NCI-H460 (cell line): ENCODE measurements around the gene SAE1. TPM values are rescaled to one million over a fixed set of nuclear protein-coding genes. Genes with fewer than 3 reads are reported as not detected.
A peak's percentile ranks its signal among the peaks of the same experiment; 100 is the strongest.
"Not testable (repeated sequence)": the region's sequence is repeated elsewhere in the genome, so short reads cannot be mapped to it uniquely, and the experiment has no call there.

Experiments used
- DNase-seq: peaks from one replicate; pipeline ENCODE4 v3.0.0-alpha.2; 2016; ENCODE audit warnings: low read depth; ENCODE audit errors: extremely low read depth
- polyA plus RNA-seq: library from polyadenylated mRNA; depleted of rRNA; stranded (reverse); fragments of >200 nt; gene quantifications from 2 replicates; pipeline ENCODE4 v1.2.3, GENCODE V29; 2014; cell fraction: nucleus; rRNA removed
- total RNA-seq: library from RNA; depleted of rRNA; stranded (reverse); fragments of >200 nt; shearing (Covaris generic); gene quantifications from 2 replicates; pipeline ENCODE4 v1.2.3, GENCODE V29; 2014; rRNA removed

SAE1 gene
- 66.4 and 71.3 TPM in 2 replicates for total RNA-seq
- 122 and 125 TPM in 2 replicates for polyA plus RNA-seq

- peak; percentile 94 for DNase-seq
Observed at GRCh38 chr19:47130589-47131227, at the start of gene SAE1. Gene SAE1, plus strand, starts transcription at chr19:47130835. Its CDS starts 96 bp downstream, at chr19:47130931.

- DNase-seq, result no peak
Observed at GRCh38 chr19:47081095-47081494, 49.5 kb upstream of the SAE1 start.

GRCh38 chr19:47082493-47082892, 48.1 kb upstream of the SAE1 start:
- DNase-seq, result no peak

- DNase-seq, result no peak
Observed at GRCh38 chr19:47084879-47085439, 45.7 kb upstream of the SAE1 start.

GRCh38 chr19:47086280-47086679, 44.4 kb upstream of the SAE1 start:
- DNase-seq, result no peak

GRCh38 chr19:47089767-47090350, 40.8 kb upstream of the SAE1 start:
- no peak for DNase-seq

GRCh38 chr19:47093254-47093653, 37.4 kb upstream of the SAE1 start:
- no peak for DNase-seq

- DNase-seq, result no peak
Observed at GRCh38 chr19:47093841-47094240, 36.8 kb upstream of the SAE1 start.

- DNase-seq, result no peak
Observed at GRCh38 chr19:47094557-47095475, 35.8 kb upstream of the SAE1 start.

- DNase-seq, result no peak
Observed at GRCh38 chr19:47095476-47096099, 35.0 kb upstream of the SAE1 start.

GRCh38 chr19:47096100-47096704, 34.4 kb upstream of the SAE1 start:
- DNase-seq, result peak; percentile 40

GRCh38 chr19:47096721-47097120, 33.9 kb upstream of the SAE1 start:
- no peak for DNase-seq

- DNase-seq, result no peak
Observed at GRCh38 chr19:47097396-47098201, 33.0 kb upstream of the SAE1 start.

- DNase-seq, result no peak
Observed at GRCh38 chr19:47098608-47099007, 32.0 kb upstream of the SAE1 start.

GRCh38 chr19:47099576-47100050, 31.0 kb upstream of the SAE1 start:
- DNase-seq, result no peak

- no peak for DNase-seq
Observed at GRCh38 chr19:47100290-47100689, 30.3 kb upstream of the SAE1 start.

- DNase-seq, result not testable (repeated sequence)
Observed at GRCh38 chr19:47101116-47101515, 29.5 kb upstream of the SAE1 start.

- DNase-seq, result no peak
Observed at GRCh38 chr19:47102346-47103060, 28.1 kb upstream of the SAE1 start.

- DNase-seq, result no peak
Observed at GRCh38 chr19:47104680-47105079, 26.0 kb upstream of the SAE1 start.
